Measurements from ENCODE around the gene ZNF853.

Gene ZNF853

DNA sequence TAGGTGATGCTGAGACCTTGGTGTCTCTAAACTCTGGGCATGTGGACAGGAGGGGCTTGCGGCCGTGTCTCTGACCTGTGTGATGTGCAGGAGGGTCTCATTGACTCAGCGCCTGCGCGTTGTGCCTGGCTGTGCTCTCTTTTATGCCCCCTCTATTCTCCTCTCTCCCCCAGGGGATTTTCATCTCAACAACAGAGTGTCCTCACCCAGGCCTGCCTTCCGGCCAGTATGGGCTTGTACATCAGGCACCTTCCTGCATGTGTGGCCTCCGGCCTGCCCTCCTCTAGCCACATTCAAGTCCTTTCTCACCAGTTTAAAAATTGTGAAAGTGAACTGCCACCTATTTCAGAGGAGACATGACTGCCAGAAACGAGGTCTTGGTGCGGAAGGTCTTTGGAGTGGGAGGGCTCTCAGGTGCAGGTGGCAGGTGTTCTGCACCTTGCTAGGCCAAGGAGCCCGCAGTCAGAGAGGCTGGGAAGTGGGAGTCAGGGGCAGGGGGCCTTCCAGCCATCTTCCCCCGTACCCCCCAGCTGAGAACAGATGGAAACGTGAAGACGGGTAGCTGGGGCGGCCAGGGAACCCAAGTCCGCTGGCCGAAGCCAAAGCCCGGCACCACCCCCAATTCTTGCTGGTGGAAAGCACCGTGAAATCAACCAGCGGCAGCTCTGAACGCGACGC lies 26.1 kb upstream of the ZNF853 start:
- peak overlapping the region; percentile 14; the same call in 1 of the 2 replicates for H3K9ac ChIP-seq
- H2AFZ ChIP-seq (ENCODE audit: low read depth), result peak overlapping the region; percentile 93
- TF ChIP-seq, protein P1, sequence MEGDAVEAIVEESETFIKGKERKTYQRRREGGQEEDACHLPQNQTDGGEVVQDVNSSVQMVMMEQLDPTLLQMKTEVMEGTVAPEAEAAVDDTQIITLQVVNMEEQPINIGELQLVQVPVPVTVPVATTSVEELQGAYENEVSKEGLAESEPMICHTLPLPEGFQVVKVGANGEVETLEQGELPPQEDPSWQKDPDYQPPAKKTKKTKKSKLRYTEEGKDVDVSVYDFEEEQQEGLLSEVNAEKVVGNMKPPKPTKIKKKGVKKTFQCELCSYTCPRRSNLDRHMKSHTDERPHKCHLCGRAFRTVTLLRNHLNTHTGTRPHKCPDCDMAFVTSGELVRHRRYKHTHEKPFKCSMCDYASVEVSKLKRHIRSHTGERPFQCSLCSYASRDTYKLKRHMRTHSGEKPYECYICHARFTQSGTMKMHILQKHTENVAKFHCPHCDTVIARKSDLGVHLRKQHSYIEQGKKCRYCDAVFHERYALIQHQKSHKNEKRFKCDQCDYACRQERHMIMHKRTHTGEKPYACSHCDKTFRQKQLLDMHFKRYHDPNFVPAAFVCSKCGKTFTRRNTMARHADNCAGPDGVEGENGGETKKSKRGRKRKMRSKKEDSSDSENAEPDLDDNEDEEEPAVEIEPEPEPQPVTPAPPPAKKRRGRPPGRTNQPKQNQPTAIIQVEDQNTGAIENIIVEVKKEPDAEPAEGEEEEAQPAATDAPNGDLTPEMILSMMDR (conservative IDR thresholded peaks at IDR 0.05; ENCODE audit: low read depth, low read length), result 0 out of 2 replicates have a peak, but pooled peaks have one; percentile 13
- peaks cover 4% of the 10 kb centered on the region; the same call in 1 of the 2 replicates for H3K36me3 ChIP-seq (ENCODE audit: insufficient read depth)
- no peaks in the 10 kb centered on the region for H4K20me1 ChIP-seq (ENCODE audit: insufficient read depth)
- peaks cover 14% of the 10 kb centered on the region for H3K4me1 ChIP-seq (ENCODE audit: low read depth, poor library complexity, severe bottlenecking)
- no peaks in the 10 kb centered on the region for H3K27me3 ChIP-seq (ENCODE audit: insufficient read depth, low read depth)
- no peak overlapping the region for H3K27ac ChIP-seq
- peaks cover 16% of the 10 kb centered on the region for H3K79me2 ChIP-seq (ENCODE audit: insufficient read depth, low read depth)
- peak overlapping the region; percentile 53 for H3K4me2 ChIP-seq
- no peak overlapping the region for H3K4me3 ChIP-seq (IDR thresholded peaks at IDR 0.05; ENCODE audit: insufficient read depth, low read depth, low read length)

DNA sequence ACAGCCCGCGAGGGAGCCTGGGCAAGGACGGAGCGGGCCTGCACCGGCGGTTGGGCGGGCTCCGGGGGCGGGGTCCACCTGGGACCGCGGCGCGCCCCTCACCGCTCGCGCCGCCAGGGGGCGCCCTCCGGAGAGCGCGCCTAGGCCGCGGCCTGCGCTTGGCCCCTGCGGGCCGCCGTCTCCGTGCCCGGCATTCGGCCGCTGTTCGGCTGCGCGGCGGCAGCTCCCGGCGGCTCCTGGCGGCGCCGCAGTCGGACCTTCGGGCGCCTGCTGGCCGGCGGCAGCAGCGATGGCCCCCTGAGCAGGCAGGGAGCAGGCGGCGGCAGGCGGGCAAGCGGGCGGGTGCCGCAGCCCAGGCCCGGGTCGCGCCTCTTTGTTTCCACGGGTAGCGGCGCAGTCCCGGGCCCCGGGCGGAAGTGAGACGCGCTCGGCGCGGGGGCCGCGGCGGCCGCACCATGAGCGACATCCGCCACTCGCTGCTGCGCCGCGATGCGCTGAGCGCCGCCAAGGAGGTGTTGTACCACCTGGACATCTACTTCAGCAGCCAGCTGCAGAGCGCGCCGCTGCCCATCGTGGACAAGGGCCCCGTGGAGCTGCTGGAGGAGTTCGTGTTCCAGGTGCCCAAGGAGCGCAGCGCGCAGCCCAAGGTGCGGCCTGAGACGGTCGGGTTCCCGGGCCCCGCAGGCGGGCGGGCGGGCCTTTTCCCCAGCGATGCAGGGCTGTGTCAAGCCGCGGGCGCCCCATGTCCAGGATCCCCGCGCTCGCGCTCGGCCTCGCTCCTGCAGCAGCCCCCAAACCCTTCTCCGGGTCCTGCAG lies 25.4 kb upstream of the ZNF853 start, which contains the start of gene INTS15:
Gene INTS15, plus strand, starts transcription at position 193 of the 816 bp plus-strand sequence. Its CDS starts 263 bp downstream, at position 456.
- Histone ChIP-seq H3K4me3 (IDR thresholded peaks at IDR 0.05; ENCODE audit: insufficient read depth, low read depth, low read length) (no peak within 1 kb of the TSS), H3K4me1 (ENCODE audit: low read depth, poor library complexity, severe bottlenecking) (peaks cover 14% of the 10 kb centered on the region), H3K36me3 (ENCODE audit: insufficient read depth) (peaks cover 4% of the 10 kb centered on the region; the same call in 1 of the 2 replicates), H3K27me3 (ENCODE audit: insufficient read depth, low read depth) (no peaks in the 10 kb centered on the region), H3K9ac (peak within 1 kb of the TSS; percentile 35), H3K4me2 (peak within 1 kb of the TSS; percentile 68), H4K20me1 (ENCODE audit: insufficient read depth) (no peaks in the 10 kb centered on the region), H2AFZ (ENCODE audit: low read depth) (peak within 1 kb of the TSS; percentile 93), H3K27ac (peak within 1 kb of the TSS; percentile 42), H3K79me2 (ENCODE audit: insufficient read depth, low read depth) (peaks cover 16% of the 10 kb centered on the region)
- TF ChIP-seq, protein P1 (conservative IDR thresholded peaks at IDR 0.05; ENCODE audit: low read depth, low read length), result no peak

DNA sequence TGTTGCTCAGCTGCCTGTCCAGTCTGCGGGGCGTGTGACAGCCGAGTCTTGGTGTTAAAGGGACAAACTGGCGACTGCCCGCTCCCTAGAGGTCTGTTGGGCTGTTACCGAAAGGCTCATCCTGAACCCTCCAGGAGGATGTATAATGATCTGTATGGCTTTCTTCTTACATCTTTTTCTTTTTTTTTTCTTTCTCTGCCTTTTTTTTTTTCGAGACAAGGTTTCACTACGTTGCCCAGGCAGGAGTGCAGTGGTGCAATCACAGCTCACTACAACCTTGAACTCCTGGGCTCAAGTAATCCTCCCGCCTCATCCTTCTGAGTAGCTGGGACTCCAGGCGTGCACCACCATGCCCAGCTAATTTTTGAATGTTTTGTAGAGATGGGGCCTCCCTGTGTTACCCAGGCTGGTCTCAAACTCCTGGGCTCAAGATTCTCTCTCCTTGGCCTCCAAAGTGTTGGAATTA lies 24.7 kb upstream of the ZNF853 start:
- Histone ChIP-seq H3K27me3 (ENCODE audit: insufficient read depth, low read depth) (no peaks in the 10 kb centered on the region), H3K4me3 (IDR thresholded peaks at IDR 0.05; ENCODE audit: insufficient read depth, low read depth, low read length) (no peak overlapping the region), H4K20me1 (ENCODE audit: insufficient read depth) (no peaks in the 10 kb centered on the region), H3K4me2 (peak overlapping the region; percentile 68), H3K27ac (peak overlapping the region; percentile 42; the same call in 1 of the 2 replicates), H3K36me3 (ENCODE audit: insufficient read depth) (peaks cover 5% of the 10 kb centered on the region; the same call in 1 of the 2 replicates), H3K9ac (peak overlapping the region; percentile 35; the same call in 1 of the 2 replicates), H3K4me1 (ENCODE audit: low read depth, poor library complexity, severe bottlenecking) (peaks cover 14% of the 10 kb centered on the region), H2AFZ (ENCODE audit: low read depth) (peak overlapping the region; percentile 93), H3K79me2 (ENCODE audit: insufficient read depth, low read depth) (peaks cover 16% of the 10 kb centered on the region)
- TF ChIP-seq, protein P1 (conservative IDR thresholded peaks at IDR 0.05; ENCODE audit: low read depth, low read length), result no peak

DNA sequence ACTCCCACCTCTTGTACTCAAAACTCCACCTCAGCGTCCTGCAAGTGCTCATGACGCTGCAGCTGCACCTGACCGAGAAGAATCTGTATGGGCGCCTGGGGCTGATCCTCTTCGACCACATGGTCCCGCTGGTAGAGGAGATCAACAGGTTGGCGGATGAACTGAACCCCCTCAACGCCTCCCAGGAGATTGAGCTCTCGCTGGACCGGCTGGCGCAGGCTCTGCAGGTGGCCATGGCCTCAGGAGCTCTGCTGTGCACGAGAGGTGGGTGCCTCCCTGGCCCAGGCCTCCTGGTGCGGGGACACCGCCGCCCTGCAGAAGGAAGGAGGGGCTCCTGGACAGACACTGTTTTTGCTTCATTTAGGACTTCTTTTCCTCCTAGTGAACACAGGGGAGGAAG lies 15.3 kb upstream of the ZNF853 start:
- Histone ChIP-seq H3K27ac (no peak overlapping the region), H3K36me3 (ENCODE audit: insufficient read depth) (peaks cover 4% of the 10 kb centered on the region; the same call in 1 of the 2 replicates), H3K4me2 (no peak overlapping the region), H4K20me1 (ENCODE audit: insufficient read depth) (no peaks in the 10 kb centered on the region), H3K9ac (no peak overlapping the region), H3K4me3 (IDR thresholded peaks at IDR 0.05; ENCODE audit: insufficient read depth, low read depth, low read length) (no peak overlapping the region), H3K4me1 (ENCODE audit: low read depth, poor library complexity, severe bottlenecking) (no peaks in the 10 kb centered on the region), H3K27me3 (ENCODE audit: insufficient read depth, low read depth) (no peaks in the 10 kb centered on the region), H2AFZ (ENCODE audit: low read depth) (no peak overlapping the region), H3K79me2 (ENCODE audit: insufficient read depth, low read depth) (no peaks in the 10 kb centered on the region)
- TF ChIP-seq, protein P1 (conservative IDR thresholded peaks at IDR 0.05; ENCODE audit: low read depth, low read length), result no peak

Data from KMS-11 (cell line).